ENCODE data around the gene ATP6V1G2.

DNA sequence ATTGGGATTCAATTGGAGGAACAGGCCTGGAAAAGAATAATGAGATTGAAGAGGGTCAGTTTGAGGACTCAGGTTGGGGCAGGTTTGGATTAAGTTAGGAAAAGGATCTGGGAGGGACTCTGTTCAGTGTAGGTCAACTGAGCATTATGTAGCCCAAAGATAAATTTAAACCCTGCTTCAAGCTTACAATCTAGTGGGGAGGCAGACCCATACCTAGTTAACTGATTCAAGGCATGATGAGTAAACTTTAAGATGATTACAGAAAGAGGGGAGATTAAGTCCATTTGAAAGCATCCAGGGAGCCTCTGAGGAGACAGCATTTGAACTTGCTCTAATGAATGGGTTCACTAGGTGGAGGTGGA, 14.3 kb upstream of the ATP6V1G2 start:
- TF ChIP-seq, protein P1, sequence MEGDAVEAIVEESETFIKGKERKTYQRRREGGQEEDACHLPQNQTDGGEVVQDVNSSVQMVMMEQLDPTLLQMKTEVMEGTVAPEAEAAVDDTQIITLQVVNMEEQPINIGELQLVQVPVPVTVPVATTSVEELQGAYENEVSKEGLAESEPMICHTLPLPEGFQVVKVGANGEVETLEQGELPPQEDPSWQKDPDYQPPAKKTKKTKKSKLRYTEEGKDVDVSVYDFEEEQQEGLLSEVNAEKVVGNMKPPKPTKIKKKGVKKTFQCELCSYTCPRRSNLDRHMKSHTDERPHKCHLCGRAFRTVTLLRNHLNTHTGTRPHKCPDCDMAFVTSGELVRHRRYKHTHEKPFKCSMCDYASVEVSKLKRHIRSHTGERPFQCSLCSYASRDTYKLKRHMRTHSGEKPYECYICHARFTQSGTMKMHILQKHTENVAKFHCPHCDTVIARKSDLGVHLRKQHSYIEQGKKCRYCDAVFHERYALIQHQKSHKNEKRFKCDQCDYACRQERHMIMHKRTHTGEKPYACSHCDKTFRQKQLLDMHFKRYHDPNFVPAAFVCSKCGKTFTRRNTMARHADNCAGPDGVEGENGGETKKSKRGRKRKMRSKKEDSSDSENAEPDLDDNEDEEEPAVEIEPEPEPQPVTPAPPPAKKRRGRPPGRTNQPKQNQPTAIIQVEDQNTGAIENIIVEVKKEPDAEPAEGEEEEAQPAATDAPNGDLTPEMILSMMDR (IDR thresholded peaks at IDR 0.05; ENCODE audit: low read depth, low read length) = no peak
- TF ChIP-seq MAX (IDR thresholded peaks at IDR 0.05; ENCODE audit: low read depth, low read length) (no peak), POLR2A (IDR thresholded peaks at IDR 0.05; ENCODE audit: extremely low read depth, insufficient read length) (no peak)
